Immature natural killer cell (primary cell): Measurements from ENCODE around the gene CDK14. TPM values are rescaled to one million over a fixed set of nuclear protein-coding genes. Genes with fewer than 3 reads are reported as not detected.

Experiments
- DNase-seq, 3 donors: peaks; one replicate each; pipeline ENCODE4 v3.0.0; 2022; ENCODE audit warnings: mixed read lengths in 1 of 3
- H3K27ac Mint-ChIP-seq, 6 donors: one replicate each; pipeline ENCODE4 v1.8.0; 2020; ENCODE audit warnings: mixed read lengths in 6 of 6, mild to moderate bottlenecking in 5 of 6, inconsistent platforms in 4 of 6, moderate library complexity in 3 of 6
- H3K27me3 Mint-ChIP-seq, 3 donors: one replicate each; pipeline ENCODE4 v1.8.0; 2020 to 2021; ENCODE audit warnings: low read depth in 3 of 3, mild to moderate bottlenecking in 3 of 3, mixed read lengths in 3 of 3, moderate library complexity in 3 of 3, inconsistent platforms in 1 of 3
- H3K36me3 Mint-ChIP-seq, 3 donors: one replicate each; pipeline ENCODE4 v1.8.0; 2020; ENCODE audit warnings: mixed read lengths in 3 of 3, inconsistent platforms in 2 of 3, mild to moderate bottlenecking in 2 of 3
- H3K4me1 Mint-ChIP-seq, 2 donors: one replicate each; pipeline ENCODE4 v1.8.0; 2020; ENCODE audit warnings: inconsistent platforms in 2 of 2, mild to moderate bottlenecking in 2 of 2, mixed read lengths in 2 of 2, moderate library complexity in 1 of 2
- H3K4me3 Mint-ChIP-seq, 5 donors: one replicate each; pipeline ENCODE4 v1.8.0; 2020; ENCODE audit warnings: mild to moderate bottlenecking in 5 of 5, mixed read lengths in 5 of 5, inconsistent platforms in 3 of 5, moderate library complexity in 3 of 5
- H3K9me3 Mint-ChIP-seq, 6 donors: one replicate each; pipeline ENCODE4 v1.8.0; 2020; ENCODE audit warnings: mild to moderate bottlenecking in 6 of 6, mixed read lengths in 6 of 6, inconsistent platforms in 4 of 6, moderate library complexity in 3 of 6
- polyA plus RNA-seq, 3 donors: library from polyadenylated mRNA; unstranded; fragments of 300-500 nt; fragmentation: Illumina TruSeq; gene quantifications; one replicate each; pipeline ENCODE4 v1.2.3, GENCODE V29; 2021

The CDK14 gene
- polyA plus RNA-seq, 3 donors from 2014 or later: 0.22 TPM; not detected in 2

DNA sequence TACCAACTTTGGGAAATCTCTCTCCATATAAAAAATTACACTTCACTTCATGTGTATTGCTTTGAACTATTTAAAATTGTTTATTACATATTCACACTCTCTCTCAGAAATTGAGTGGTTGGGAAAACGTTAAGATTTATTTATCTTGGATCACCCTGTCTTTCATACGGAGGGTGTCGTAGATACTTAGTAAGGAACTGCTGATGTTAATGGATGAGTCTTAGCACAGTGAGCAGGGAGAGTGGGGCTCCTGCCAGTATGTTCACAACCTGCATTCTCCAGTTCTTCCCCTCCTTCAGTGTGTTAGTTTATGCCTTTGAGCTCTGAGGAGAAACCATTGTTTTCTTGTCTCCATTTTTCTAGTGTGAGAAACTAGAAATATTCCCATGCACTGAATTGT is 67.1 kb downstream of the CDK14 start:
- Mint-ChIP-seq H3K27ac (no peak overlapping the region), H3K27me3 (no peaks in the 10 kb centered on the region), H3K4me3 (no peak overlapping the region), H3K9me3 (peaks cover 0 to 6% (median 4%) of the 10 kb centered on the region in 6 donors), H3K4me1 (no peaks in the 10 kb centered on the region), H3K36me3 (no peaks in the 10 kb centered on the region)
- no peak for DNase-seq

GRCh38 chr7:90666186-90666585 is 70.1 kb downstream of the CDK14 start:
- Mint-ChIP-seq H3K27me3 (peaks cover 0 to 2% (median 0%) of the 10 kb centered on the region in 3 donors), H3K4me3 (no peak overlapping the region), H3K9me3 (peaks cover 2 to 19% (median 4%) of the 10 kb centered on the region in 6 donors), H3K4me1 (no peaks in the 10 kb centered on the region), H3K36me3 (no peaks in the 10 kb centered on the region), H3K27ac (no peak overlapping the region)
- no peak for DNase-seq

- Mint-ChIP-seq H3K27ac (no peak overlapping the region), H3K4me1 (no peaks in the 10 kb centered on the region), H3K27me3 (peaks cover 0 to 2% (median 0%) of the 10 kb centered on the region in 3 donors), H3K9me3 (peaks cover 2 to 19% (median 4%) of the 10 kb centered on the region in 6 donors), H3K4me3 (no peak overlapping the region), H3K36me3 (no peaks in the 10 kb centered on the region)
- no peak for DNase-seq
Measured at GRCh38 chr7:90668992-90669391, 72.9 kb downstream of the CDK14 start.

GRCh38 chr7:90669492-90669891 is 73.4 kb downstream of the CDK14 start:
- Mint-ChIP-seq H3K9me3 (peaks cover 2 to 24% (median 4%) of the 10 kb centered on the region in 6 donors), H3K36me3 (no peaks in the 10 kb centered on the region), H3K27me3 (peaks cover 0 to 2% (median 0%) of the 10 kb centered on the region in 3 donors), H3K4me3 (no peak overlapping the region), H3K4me1 (no peaks in the 10 kb centered on the region), H3K27ac (no peak overlapping the region)
- DNase-seq: no peak

DNA sequence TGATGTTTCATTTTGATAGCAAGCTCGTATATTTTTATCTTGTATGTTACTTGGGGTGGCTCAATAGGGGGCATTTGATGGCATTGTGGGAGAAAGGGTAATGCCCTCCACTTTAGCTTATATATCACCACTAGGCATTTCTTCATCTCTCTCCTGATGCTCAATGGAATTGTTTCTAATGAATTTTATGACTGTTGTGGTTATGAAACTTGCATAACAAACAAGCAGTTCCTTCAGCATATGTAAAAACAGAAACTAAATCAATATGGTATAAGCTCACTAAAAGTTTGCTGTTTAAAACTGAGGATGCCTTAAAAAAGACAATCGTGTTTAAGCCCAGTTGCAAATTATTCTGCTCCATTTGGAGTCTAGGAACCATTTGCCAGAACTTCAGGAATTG is 75.5 kb downstream of the CDK14 start:
- no peaks in the 10 kb centered on the region for H3K36me3 Mint-ChIP-seq
- no peaks in the 10 kb centered on the region for H3K4me1 Mint-ChIP-seq
- H3K27ac Mint-ChIP-seq: no peak overlapping the region
- H3K4me3 Mint-ChIP-seq: no peak overlapping the region
- DNase-seq: no peak
- peaks cover 2 to 30% (median 5%) of the 10 kb centered on the region in 6 donors for H3K9me3 Mint-ChIP-seq
- H3K27me3 Mint-ChIP-seq: peaks cover 0 to 2% (median 0%) of the 10 kb centered on the region in 3 donors

DNA sequence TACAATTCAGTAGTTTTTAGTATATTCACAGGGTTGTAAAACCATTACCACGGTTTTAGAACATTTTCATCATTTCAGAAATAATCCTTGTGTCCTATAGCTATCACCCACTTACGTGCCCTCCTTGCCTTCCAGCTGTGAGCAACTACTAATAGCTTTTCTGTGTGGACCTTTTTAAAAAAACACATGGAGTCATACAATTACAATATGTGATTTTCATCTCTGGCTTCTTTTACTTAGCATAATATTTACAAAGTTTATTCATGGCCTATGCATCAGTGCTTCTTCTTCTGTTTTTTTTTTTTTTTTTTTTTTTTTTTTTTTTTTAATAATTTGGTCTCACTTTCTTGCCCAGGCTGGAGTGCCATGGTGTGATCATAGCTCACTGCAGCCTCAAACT is 76.1 kb downstream of the CDK14 start:
- DNase-seq: no peak
- Mint-ChIP-seq H3K27me3 (peaks cover 0 to 2% (median 0%) of the 10 kb centered on the region in 3 donors), H3K27ac (no peak overlapping the region), H3K4me3 (no peak overlapping the region), H3K4me1 (no peaks in the 10 kb centered on the region), H3K36me3 (no peaks in the 10 kb centered on the region), H3K9me3 (peaks cover 2 to 30% (median 5%) of the 10 kb centered on the region in 6 donors)

- Mint-ChIP-seq H3K9me3 (peaks cover under 1 to 28% (median 6%) of the 10 kb centered on the region in 6 donors), H3K36me3 (no peaks in the 10 kb centered on the region), H3K4me1 (no peaks in the 10 kb centered on the region), H3K4me3 (no peak overlapping the region), H3K27me3 (peaks cover 0 to 2% (median 0%) of the 10 kb centered on the region in 3 donors), H3K27ac (no peak overlapping the region)
- DNase-seq: no peak
Measured at GRCh38 chr7:90674625-90675024, 78.5 kb downstream of the CDK14 start.

GRCh38 chr7:90675982-90676381 is 79.9 kb downstream of the CDK14 start:
- Mint-ChIP-seq H3K36me3 (no peaks in the 10 kb centered on the region), H3K27ac (no peak overlapping the region), H3K4me1 (no peaks in the 10 kb centered on the region), H3K9me3 (peaks cover 0 to 18% (median 5%) of the 10 kb centered on the region in 6 donors), H3K27me3 (no peaks in the 10 kb centered on the region), H3K4me3 (no peak overlapping the region)
- no peak for DNase-seq

- no peaks in the 10 kb centered on the region for H3K4me1 Mint-ChIP-seq
- peaks cover 0 to 17% (median 5%) of the 10 kb centered on the region in 6 donors for H3K9me3 Mint-ChIP-seq
- no peak overlapping the region for H3K4me3 Mint-ChIP-seq
- no peaks in the 10 kb centered on the region for H3K36me3 Mint-ChIP-seq
- no peak overlapping the region for H3K27ac Mint-ChIP-seq
- H3K27me3 Mint-ChIP-seq: no peaks in the 10 kb centered on the region
- no peak for DNase-seq
Measured at GRCh38 chr7:90677486-90678404, 81.6 kb downstream of the CDK14 start.

DNA sequence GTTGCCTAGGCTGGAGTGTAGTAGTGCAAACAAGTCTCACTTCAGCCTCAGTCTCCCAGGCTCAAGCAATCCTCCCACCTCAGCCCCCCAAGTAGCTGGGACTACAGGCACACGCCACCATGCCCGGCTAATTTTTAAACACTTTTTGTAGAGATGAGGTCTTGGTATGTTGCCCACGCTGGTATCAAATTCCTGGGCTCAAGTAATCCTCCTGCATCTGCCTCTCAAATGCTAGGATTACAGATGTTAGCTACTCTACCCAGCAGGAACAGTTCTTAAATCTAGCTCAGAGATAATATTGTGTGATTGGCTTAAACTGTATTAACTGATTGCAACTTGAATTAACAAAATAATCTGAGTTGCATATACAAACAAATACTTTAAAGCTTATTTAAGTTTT is 82.9 kb downstream of the CDK14 start:
- H3K4me1 Mint-ChIP-seq: no peaks in the 10 kb centered on the region
- no peaks in the 10 kb centered on the region for H3K27me3 Mint-ChIP-seq
- H3K27ac Mint-ChIP-seq: no peak overlapping the region
- H3K9me3 Mint-ChIP-seq: peaks cover 0 to 17% (median 5%) of the 10 kb centered on the region in 6 donors
- DNase-seq: no peak
- H3K36me3 Mint-ChIP-seq: no peaks in the 10 kb centered on the region
- no peak overlapping the region for H3K4me3 Mint-ChIP-seq

GRCh38 chr7:90680484-90680883 is 84.4 kb downstream of the CDK14 start:
- Mint-ChIP-seq H3K27ac (no peak overlapping the region), H3K27me3 (no peaks in the 10 kb centered on the region), H3K9me3 (peaks cover 0 to 12% (median 5%) of the 10 kb centered on the region in 6 donors), H3K36me3 (no peaks in the 10 kb centered on the region), H3K4me1 (no peaks in the 10 kb centered on the region), H3K4me3 (no peak overlapping the region)
- DNase-seq: no peak

GRCh38 chr7:90681336-90682022 is 85.4 kb downstream of the CDK14 start:
- Mint-ChIP-seq H3K27me3 (no peaks in the 10 kb centered on the region), H3K27ac (no peak overlapping the region), H3K4me1 (no peaks in the 10 kb centered on the region), H3K9me3 (peaks cover 0 to 7% (median 2%) of the 10 kb centered on the region in 6 donors), H3K36me3 (no peaks in the 10 kb centered on the region), H3K4me3 (no peak overlapping the region)
- no peak for DNase-seq

DNA sequence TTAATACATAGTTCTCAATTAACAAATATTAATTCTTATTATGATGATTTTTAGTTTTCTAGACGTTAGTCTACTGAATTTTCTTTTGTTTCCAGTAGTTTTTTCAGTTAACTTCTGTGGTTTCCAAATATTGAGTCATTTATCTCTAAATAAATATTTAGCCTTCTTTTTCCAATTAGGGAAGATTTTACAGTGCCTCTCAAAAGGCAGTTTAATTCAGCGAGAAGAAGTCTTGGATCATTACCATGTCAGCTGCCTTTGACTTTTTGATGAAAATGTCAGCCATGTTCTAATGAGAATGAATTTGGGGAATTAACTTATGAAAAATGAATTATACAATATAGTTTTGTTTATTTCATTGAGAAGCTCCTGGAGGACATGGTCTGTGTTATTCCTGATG is 90.0 kb downstream of the CDK14 start:
- no peak for DNase-seq
- Mint-ChIP-seq H3K27me3 (no peaks in the 10 kb centered on the region), H3K4me1 (no peaks in the 10 kb centered on the region), H3K9me3 (peaks cover 0 to 7% (median under 1%) of the 10 kb centered on the region in 6 donors), H3K36me3 (no peaks in the 10 kb centered on the region), H3K4me3 (no peak overlapping the region), H3K27ac (no peak overlapping the region)

GRCh38 chr7:90688810-90689209 is 92.7 kb downstream of the CDK14 start:
- no peak overlapping the region for H3K4me3 Mint-ChIP-seq
- H3K36me3 Mint-ChIP-seq: no peaks in the 10 kb centered on the region
- H3K4me1 Mint-ChIP-seq: no peaks in the 10 kb centered on the region
- DNase-seq: no peak
- no peaks in the 10 kb centered on the region for H3K27me3 Mint-ChIP-seq
- H3K9me3 Mint-ChIP-seq: peaks cover 0 to 7% (median 3%) of the 10 kb centered on the region in 6 donors
- no peak overlapping the region for H3K27ac Mint-ChIP-seq
